ENCODE results near the gene ACSL6.

Gene ACSL6

DNA sequence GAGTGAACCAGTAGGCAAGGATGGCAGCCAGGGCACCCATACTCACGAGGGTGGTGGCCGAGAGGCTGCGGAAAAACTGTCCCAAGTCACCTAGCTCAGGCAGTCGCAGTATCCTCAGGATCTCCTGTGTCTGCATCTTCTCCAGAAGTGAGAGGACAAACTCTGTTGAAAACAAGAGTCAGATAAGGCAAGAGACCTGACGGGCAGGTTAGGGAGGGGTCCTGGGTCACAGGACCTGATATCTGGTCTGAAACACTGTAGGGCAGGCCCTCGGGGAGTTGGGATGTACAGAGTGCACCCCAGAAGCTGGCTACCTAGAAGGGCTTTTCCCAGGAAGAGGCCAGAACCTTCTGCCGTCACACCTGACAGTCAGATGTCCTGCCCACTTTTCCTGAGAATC, 17.4 kb downstream of the ACSL6 start:
- TF ChIP-seq, protein P1, sequence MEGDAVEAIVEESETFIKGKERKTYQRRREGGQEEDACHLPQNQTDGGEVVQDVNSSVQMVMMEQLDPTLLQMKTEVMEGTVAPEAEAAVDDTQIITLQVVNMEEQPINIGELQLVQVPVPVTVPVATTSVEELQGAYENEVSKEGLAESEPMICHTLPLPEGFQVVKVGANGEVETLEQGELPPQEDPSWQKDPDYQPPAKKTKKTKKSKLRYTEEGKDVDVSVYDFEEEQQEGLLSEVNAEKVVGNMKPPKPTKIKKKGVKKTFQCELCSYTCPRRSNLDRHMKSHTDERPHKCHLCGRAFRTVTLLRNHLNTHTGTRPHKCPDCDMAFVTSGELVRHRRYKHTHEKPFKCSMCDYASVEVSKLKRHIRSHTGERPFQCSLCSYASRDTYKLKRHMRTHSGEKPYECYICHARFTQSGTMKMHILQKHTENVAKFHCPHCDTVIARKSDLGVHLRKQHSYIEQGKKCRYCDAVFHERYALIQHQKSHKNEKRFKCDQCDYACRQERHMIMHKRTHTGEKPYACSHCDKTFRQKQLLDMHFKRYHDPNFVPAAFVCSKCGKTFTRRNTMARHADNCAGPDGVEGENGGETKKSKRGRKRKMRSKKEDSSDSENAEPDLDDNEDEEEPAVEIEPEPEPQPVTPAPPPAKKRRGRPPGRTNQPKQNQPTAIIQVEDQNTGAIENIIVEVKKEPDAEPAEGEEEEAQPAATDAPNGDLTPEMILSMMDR (IDR thresholded peaks at IDR 0.05; ENCODE audit: control insufficient read depth, extremely low read depth, insufficient read depth) = no peak
- DNase-seq (ENCODE audit: low read depth) = no peak
- H3K4me3 ChIP-seq (ENCODE audit: low read depth, low read length) = no peak overlapping the region

DNA sequence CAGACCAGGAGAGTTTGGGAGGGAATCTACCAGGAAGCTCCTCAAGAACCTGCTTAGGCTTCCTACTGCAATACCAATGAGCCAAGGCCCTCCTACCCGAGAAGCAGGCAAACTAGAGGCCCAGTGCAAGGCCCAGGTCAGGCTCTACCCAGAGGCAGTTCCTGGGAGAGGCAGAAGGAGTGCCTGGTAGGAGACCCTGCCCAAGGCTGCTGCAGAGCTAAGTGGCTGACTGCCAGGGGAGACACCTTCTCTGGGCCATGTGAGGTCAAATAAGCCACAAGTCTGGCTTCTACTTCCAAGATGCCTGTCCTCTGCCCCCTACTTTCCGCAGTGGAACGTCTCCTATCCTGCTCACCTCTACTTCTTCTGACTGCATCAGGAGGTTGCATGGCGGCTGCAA, 17.8 kb downstream of the ACSL6 start:
- TF ChIP-seq, protein P1 (IDR thresholded peaks at IDR 0.05; ENCODE audit: control insufficient read depth, extremely low read depth, insufficient read depth) = no peak
- no peak for DNase-seq (ENCODE audit: low read depth)
- no peak overlapping the region for H3K4me3 ChIP-seq (ENCODE audit: low read depth, low read length)

DNA sequence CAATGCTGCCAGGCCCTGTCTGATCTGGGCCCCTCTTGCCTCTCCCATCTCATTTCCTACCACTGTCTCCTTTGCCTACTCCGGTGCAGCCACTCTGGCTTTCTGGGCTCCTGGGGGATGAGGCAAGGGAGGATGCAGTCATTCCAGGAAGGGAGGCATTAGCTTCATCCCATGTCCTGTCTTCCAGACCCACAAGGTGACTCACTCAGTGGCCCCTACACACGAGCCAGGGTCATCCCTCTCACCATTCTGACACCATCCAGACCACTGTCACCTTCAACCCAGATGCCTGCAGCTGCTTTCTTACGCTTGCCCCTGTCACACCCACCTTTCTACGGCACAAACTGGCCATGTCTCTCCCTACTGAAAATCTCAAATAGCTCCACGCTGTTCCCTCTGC, 19.1 kb downstream of the ACSL6 start:
- no peak for DNase-seq (ENCODE audit: low read depth)
- TF ChIP-seq, protein P1 (IDR thresholded peaks at IDR 0.05; ENCODE audit: control insufficient read depth, extremely low read depth, insufficient read depth) = no peak
- no peak overlapping the region for H3K4me3 ChIP-seq (ENCODE audit: low read depth, low read length)

DNA sequence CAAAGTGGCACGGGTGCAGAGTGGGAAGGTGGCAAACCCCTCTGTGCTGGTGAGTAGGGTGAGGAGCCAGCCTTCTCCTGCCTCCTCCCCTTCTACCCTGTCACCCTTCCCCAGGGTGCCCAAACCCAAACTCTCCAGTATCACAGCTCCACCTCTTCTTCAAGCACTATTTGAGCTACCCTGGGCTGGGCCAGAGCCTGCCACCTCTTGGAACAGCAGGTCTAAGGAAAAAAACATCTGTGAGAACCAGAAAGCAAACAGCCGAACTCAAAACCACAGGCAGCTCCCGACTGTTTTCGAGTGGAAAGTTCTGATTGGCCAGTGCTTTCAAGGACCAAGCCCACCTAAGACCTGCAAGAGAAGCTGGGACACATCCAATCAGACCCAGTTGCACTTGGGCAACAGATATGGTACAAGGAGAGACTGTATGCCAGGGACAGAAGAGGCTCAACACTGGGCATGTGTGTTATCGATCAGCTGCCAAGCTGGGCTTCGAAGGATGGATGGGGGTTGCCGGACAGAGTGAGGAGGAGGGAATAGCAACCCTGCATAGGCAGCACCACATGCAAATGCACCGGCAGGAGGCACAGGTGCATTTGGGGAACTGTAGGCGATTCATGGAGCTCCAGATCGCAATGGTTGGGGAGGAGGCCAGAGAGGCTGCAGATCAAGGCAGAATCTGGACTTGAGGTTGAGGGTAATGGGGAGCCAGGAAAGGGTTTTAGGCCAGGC, 19.7 kb downstream of the ACSL6 start:
- DNase-seq (ENCODE audit: low read depth) = no peak
- TF ChIP-seq, protein P1 (IDR thresholded peaks at IDR 0.05; ENCODE audit: control insufficient read depth, extremely low read depth, insufficient read depth) = no peak
- no peak overlapping the region for H3K4me3 ChIP-seq (ENCODE audit: low read depth, low read length)

DNA sequence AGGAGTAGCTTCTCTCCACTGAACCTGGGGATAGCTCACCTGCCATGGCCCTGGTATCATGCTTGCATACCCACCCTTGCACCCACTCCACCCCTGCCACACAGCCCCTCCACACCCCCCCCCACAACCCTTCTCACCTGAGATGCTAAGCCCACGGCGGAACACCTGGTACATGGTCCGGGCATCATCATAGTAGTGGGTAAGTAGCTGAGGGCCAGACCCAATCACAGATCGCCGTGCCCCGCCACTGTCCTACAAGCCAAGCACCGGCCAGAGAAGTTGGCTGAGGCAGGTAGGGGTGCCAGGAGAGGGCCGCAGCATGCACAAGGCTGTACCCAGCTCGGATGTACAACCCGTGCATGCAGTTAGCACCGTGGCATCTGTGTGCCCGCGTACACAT, 20.7 kb downstream of the ACSL6 start:
- no peak for DNase-seq (ENCODE audit: low read depth)
- TF ChIP-seq, protein P1 (IDR thresholded peaks at IDR 0.05; ENCODE audit: control insufficient read depth, extremely low read depth, insufficient read depth) = no peak

DNA sequence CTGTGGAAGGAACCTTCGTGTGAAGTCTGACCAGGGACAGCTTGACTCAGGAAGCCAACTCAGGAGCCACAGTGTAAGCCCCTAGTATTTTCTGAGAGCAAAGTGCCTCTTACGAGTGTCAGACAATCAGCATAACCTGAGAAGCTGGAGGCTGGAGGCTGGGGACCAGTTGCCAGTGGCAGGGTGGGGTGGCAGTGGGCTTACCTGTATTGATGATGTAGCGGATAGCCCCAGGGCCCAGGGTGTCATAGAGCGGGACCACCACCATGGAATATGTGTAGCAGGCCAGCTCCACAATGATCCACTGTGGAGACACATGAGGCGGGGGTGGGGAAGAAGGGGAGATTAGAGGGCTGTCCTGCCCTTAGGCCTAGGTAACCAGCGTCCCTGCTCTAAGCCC, 22.9 kb downstream of the ACSL6 start:
- TF ChIP-seq, protein P1 (IDR thresholded peaks at IDR 0.05; ENCODE audit: control insufficient read depth, extremely low read depth, insufficient read depth) = no peak
- no peak overlapping the region for H3K4me3 ChIP-seq (ENCODE audit: low read depth, low read length)
- no peak for DNase-seq (ENCODE audit: low read depth)

More for the DNA sequence above, 20.7 kb downstream of the ACSL6 start:
- no peak overlapping the region for H3K4me3 ChIP-seq (ENCODE audit: low read depth, low read length)

DNA sequence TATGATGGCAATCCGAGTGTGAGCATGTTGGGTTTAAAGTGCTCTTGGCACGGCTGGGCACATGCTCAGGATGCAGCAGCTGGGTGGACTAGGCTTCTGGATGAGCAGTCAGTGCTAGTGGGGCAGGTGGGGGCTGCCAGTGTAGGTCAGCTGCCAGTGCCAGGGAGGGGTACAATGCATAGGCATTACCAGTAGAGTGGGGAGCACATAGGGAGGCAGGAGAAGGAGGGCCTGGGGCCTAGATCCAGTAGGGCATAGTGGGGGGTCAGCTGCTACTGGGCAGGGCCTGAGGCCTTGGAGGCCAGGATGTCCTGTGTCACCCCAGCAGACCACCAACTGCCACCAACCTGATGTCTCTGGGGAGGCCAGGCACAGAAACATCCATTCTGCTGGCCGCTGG, 24.2 kb downstream of the ACSL6 start:
- no peak overlapping the region for H3K4me3 ChIP-seq (ENCODE audit: low read depth, low read length)
- TF ChIP-seq, protein P1 (IDR thresholded peaks at IDR 0.05; ENCODE audit: control insufficient read depth, extremely low read depth, insufficient read depth) = no peak
- no peak for DNase-seq (ENCODE audit: low read depth)

Measured in LNCaP clone FGC (cell line).